ENCODE measurements around the gene CTAG1A. TPM values are rescaled to one million over a fixed set of nuclear protein-coding genes. Genes with fewer than 3 reads are reported as not detected.
"Not testable (repeated sequence)": the region's sequence is repeated elsewhere in the genome, so short reads cannot be mapped to it uniquely, and the experiment has no call there.

The CTAG1A gene
- total and polyA plus RNA-seq, 2 donors (not counting 1 experiment from before 2014, with no cell fraction given) = not detected

DNA sequence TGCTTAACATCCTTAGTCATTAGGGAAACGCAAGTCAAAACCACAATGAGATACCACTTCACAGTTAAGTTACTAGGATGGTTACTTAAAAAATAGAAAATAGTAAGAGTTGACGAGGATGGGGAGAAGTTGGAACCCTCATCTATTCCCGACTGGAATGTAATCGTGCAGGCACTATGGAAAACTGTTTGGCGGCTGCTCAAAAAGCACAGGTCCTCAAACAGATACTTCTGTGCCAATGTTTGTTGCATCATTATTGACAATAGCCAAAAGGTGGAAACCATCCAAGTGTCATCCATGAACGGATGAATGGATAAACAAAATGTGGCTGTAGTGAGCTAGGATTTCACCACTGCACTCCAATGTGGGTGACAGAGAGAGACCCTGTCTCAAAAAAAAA, 22.4 kb downstream of the CTAG1A start:
- no peaks in the 10 kb centered on the region for H3K27me3 ChIP-seq (replicated peaks in 1 of 4; ENCODE audit: control extremely low read depth in 1 of 4, control insufficient read depth in 3 of 4, insufficient read depth in 4 of 4, low read length in 3 of 4)

GRCh38 chrX:154607976-154608375, 23.0 kb downstream of the CTAG1A start:
- intact Hi-C loops (cut with micrococcal nuclease); H3K4me2 ChIP-seq (replicated peaks; ENCODE audit: low read depth, low read length, poor library complexity, severe bottlenecking); H3K9ac ChIP-seq (ENCODE audit: low read length); H3K79me2 ChIP-seq (ENCODE audit: control insufficient read depth, insufficient read depth, low read length); H3K27me3 ChIP-seq (replicated peaks in 1 of 4; ENCODE audit: control extremely low read depth in 1 of 4, control insufficient read depth in 3 of 4, insufficient read depth in 4 of 4, low read length in 3 of 4); H4K20me1 ChIP-seq (ENCODE audit: control insufficient read depth, insufficient read depth, low read length, poor library complexity, severe bottlenecking); H2AFZ ChIP-seq (ENCODE audit: insufficient read depth, low read depth, low read length, poor library complexity, severe bottlenecking); H3K27me3 Mint-ChIP-seq; H3K4me1 ChIP-seq (ENCODE audit: control insufficient read depth in 2 of 2, insufficient read depth in 2 of 2, low read length in 2 of 2); H3K27ac ChIP-seq (ENCODE audit: low read length in 2 of 2); CTCF ChIA-PET; ATAC-seq (ENCODE audit: low read depth); DNase-seq; H3K27ac Mint-ChIP-seq; H3K9me3 Mint-ChIP-seq (ENCODE audit: insufficient read depth); H3K4me3 Mint-ChIP-seq; H3K36me3 ChIP-seq (replicated peaks in 1 of 2; ENCODE audit: control extremely low read depth in 1 of 2, control insufficient read depth in 1 of 2, extremely low read depth in 1 of 2, insufficient read depth in 2 of 2, low read length in 1 of 2); H3K4me1 Mint-ChIP-seq; H3K9me3 ChIP-seq (ENCODE audit: control extremely low read depth in 1 of 3, control insufficient read depth in 2 of 3, insufficient read depth in 1 of 3, low read length in 2 of 3); H3K4me3 ChIP-seq (ENCODE audit: control extremely low read depth in 1 of 5, extremely low read depth in 1 of 5, insufficient read depth in 1 of 5, low read depth in 2 of 5, low read length in 4 of 5); POLR2A ChIA-PET: not testable (repeated sequence)
- no CpG with 5 or more reads among the region's 11 CpGs for WGBS (ENCODE audit: insufficient coverage)

More for the DNA sequence above, 22.4 kb downstream of the CTAG1A start:
- intact Hi-C loops (cut with micrococcal nuclease) = no loop called here
- Histone ChIP-seq H3K4me3 (ENCODE audit: control extremely low read depth in 1 of 5, extremely low read depth in 1 of 5, insufficient read depth in 1 of 5, low read depth in 2 of 5, low read length in 4 of 5) (no peak overlapping the region), H3K4me1 (ENCODE audit: control insufficient read depth in 2 of 2, insufficient read depth in 2 of 2, low read length in 2 of 2) (no peaks in the 10 kb centered on the region), H3K27ac (ENCODE audit: low read length in 2 of 2) (no peak overlapping the region), H3K9me3 (ENCODE audit: control extremely low read depth in 1 of 3, control insufficient read depth in 2 of 3, insufficient read depth in 1 of 3, low read length in 2 of 3) (no peaks in the 10 kb centered on the region), H3K9ac (ENCODE audit: low read length) (no peak overlapping the region), H4K20me1 (ENCODE audit: control insufficient read depth, insufficient read depth, low read length, poor library complexity, severe bottlenecking) (no peaks in the 10 kb centered on the region), H3K79me2 (ENCODE audit: control insufficient read depth, insufficient read depth, low read length) (no peaks in the 10 kb centered on the region), H2AFZ (ENCODE audit: insufficient read depth, low read depth, low read length, poor library complexity, severe bottlenecking) (no peak overlapping the region), H3K4me2 (replicated peaks; ENCODE audit: low read depth, low read length, poor library complexity, severe bottlenecking) (no peak overlapping the region), H3K36me3 (replicated peaks in 1 of 2; ENCODE audit: control extremely low read depth in 1 of 2, control insufficient read depth in 1 of 2, extremely low read depth in 1 of 2, insufficient read depth in 2 of 2, low read length in 1 of 2) (no peaks in the 10 kb centered on the region)
- ATAC-seq (ENCODE audit: low read depth) (no peak), DNase-seq (no peak)
- Mint-ChIP-seq H3K27me3 (no peaks in the 10 kb centered on the region), H3K4me3 (no peak overlapping the region), H3K27ac (no peak overlapping the region), H3K9me3 (ENCODE audit: insufficient read depth) (no peaks in the 10 kb centered on the region), H3K4me1 (no peaks in the 10 kb centered on the region)
- WGBS (ENCODE audit: insufficient coverage) = no CpG with 5 or more reads among the region's 6 CpGs
- CTCF ChIA-PET = no interaction called here
- TF ChIP-seq CTCF (IDR thresholded peaks at IDR 0.05) (no peak), EZH2 (IDR thresholded peaks at IDR 0.05; ENCODE audit: borderline replicate concordance, insufficient read depth, low read depth, low read length, poor library complexity, severe bottlenecking) (no peak)
- POLR2A ChIA-PET = no interaction called here

GRCh38 chrX:154608823-154609222, 23.9 kb downstream of the CTAG1A start:
- intact Hi-C loops (cut with micrococcal nuclease); H3K27ac ChIP-seq (ENCODE audit: low read length in 2 of 2); H3K4me1 ChIP-seq (ENCODE audit: control insufficient read depth in 2 of 2, insufficient read depth in 2 of 2, low read length in 2 of 2); H3K79me2 ChIP-seq (ENCODE audit: control insufficient read depth, insufficient read depth, low read length); H3K36me3 ChIP-seq (replicated peaks in 1 of 2; ENCODE audit: control extremely low read depth in 1 of 2, control insufficient read depth in 1 of 2, extremely low read depth in 1 of 2, insufficient read depth in 2 of 2, low read length in 1 of 2); H3K4me2 ChIP-seq (replicated peaks; ENCODE audit: low read depth, low read length, poor library complexity, severe bottlenecking); H3K9me3 Mint-ChIP-seq (ENCODE audit: insufficient read depth); H4K20me1 ChIP-seq (ENCODE audit: control insufficient read depth, insufficient read depth, low read length, poor library complexity, severe bottlenecking); H3K4me1 Mint-ChIP-seq; POLR2A ChIA-PET; ATAC-seq (ENCODE audit: low read depth); H3K27ac Mint-ChIP-seq; DNase-seq; H3K9me3 ChIP-seq (ENCODE audit: control extremely low read depth in 1 of 3, control insufficient read depth in 2 of 3, insufficient read depth in 1 of 3, low read length in 2 of 3); H3K27me3 Mint-ChIP-seq; H3K4me3 Mint-ChIP-seq; H2AFZ ChIP-seq (ENCODE audit: insufficient read depth, low read depth, low read length, poor library complexity, severe bottlenecking); H3K27me3 ChIP-seq (replicated peaks in 1 of 4; ENCODE audit: control extremely low read depth in 1 of 4, control insufficient read depth in 3 of 4, insufficient read depth in 4 of 4, low read length in 3 of 4); H3K9ac ChIP-seq (ENCODE audit: low read length); CTCF ChIA-PET; H3K4me3 ChIP-seq (ENCODE audit: control extremely low read depth in 1 of 5, extremely low read depth in 1 of 5, insufficient read depth in 1 of 5, low read depth in 2 of 5, low read length in 4 of 5): not testable (repeated sequence)
- WGBS (ENCODE audit: insufficient coverage) = no CpG with 5 or more reads among the region's 12 CpGs

Data from B cell (primary cell).